Measurements from ENCODE around the gene MAGEB17.

GRCh38 chrX:16155581-16156096, 11.6 kb upstream of the MAGEB17 start:
- TF ChIP-seq KDM1A (IDR thresholded peaks at IDR 0.05; ENCODE audit: borderline replicate concordance, low read length) (no peak), SUZ12 (IDR thresholded peaks at IDR 0.05; ENCODE audit: low read length) (no peak), SP1 (IDR thresholded peaks at IDR 0.05; ENCODE audit: low read depth, low read length) (no peak), POLR2A (IDR thresholded peaks at IDR 0.05; ENCODE audit: control extremely low read depth in 1 of 2, low read depth in 2 of 2, low read length in 2 of 2) (no peak), FOSL1 (IDR thresholded peaks at IDR 0.05; ENCODE audit: insufficient read depth, low read depth, low read length) (no peak), CTCF (IDR thresholded peaks at IDR 0.05; ENCODE audit: control extremely low read depth in 1 of 3, insufficient read depth in 1 of 3, low read depth in 1 of 3, low read length in 3 of 3) (no peak), CREB1 (IDR thresholded peaks at IDR 0.05) (no peak), CBX5 (IDR thresholded peaks at IDR 0.05; ENCODE audit: low read depth, low read length) (no peak), TAF1 (IDR thresholded peaks at IDR 0.05; ENCODE audit: low read depth, low read length) (no peak), YY1 (IDR thresholded peaks at IDR 0.05; ENCODE audit: low read depth, low read length) (no peak), SRF (IDR thresholded peaks at IDR 0.05; ENCODE audit: low read depth, low read length) (no peak), CEBPB (IDR thresholded peaks at IDR 0.05; ENCODE audit: low read depth, low read length) (no peak), RXRA (IDR thresholded peaks at IDR 0.05; ENCODE audit: insufficient read depth, low read depth, low read length) (no peak)
